K562 (cell line): ENCODE data around the gene APC2. TPM values are rescaled to one million over a fixed set of nuclear protein-coding genes. Genes with fewer than 3 reads are reported as not detected.
A peak's percentile ranks its signal among the peaks of the same experiment; 100 is the strongest.

ENCODE experiments used
- ARID1B ChIP-seq: fragments of 450-650 bp; IDR thresholded peaks from 2 replicates; pipeline ENCODE4 v1.6.1; 2016; ENCODE audit warnings: antibody characterized with exemption, mild to moderate bottlenecking, inconsistent platforms
- ETV1 ChIP-seq: fragments of 450-650 bp; conservative IDR thresholded peaks from 2 replicates; pipeline ENCODE4 v1.6.1; 2016; ENCODE audit warnings: missing genetic modification characterization, control low read depth, low read depth, missing compliant biosample characterization
- FIP1L1 ChIP-seq: fragments of 200-400 bp; formaldehyde crosslinking; IDR thresholded peaks from 2 replicates; pipeline ENCODE4 v1.6.1; 2018; ENCODE audit warnings: mild to moderate bottlenecking, low read depth, low read length; ENCODE audit not compliant: poor library complexity, severe bottlenecking
- FOXM1 ChIP-seq, 2 experiments: fragments of 450-650 bp in 1 of 2; sonication (generic) in 1 of 2; formaldehyde crosslinking in 1 of 2; IDR thresholded peaks; 2 replicates each; pipeline versions ENCODE4 v1.6.1 to v1.9.0; 2017 to 2022; ENCODE audit warnings: low read depth in 2 of 2, mild to moderate bottlenecking in 2 of 2, missing genetic modification reagents in 1 of 2, moderate library complexity in 1 of 2
- GATA2 ChIP-seq: sonication (generic); formaldehyde crosslinking; IDR thresholded peaks from 2 replicates; pipeline ENCODE4 v1.4.0; 2020; ENCODE audit warnings: mild to moderate bottlenecking, missing genetic modification reagents
- HCFC1 ChIP-seq: IDR thresholded peaks from 2 replicates; pipeline ENCODE4 v1.6.1; 2012; ENCODE audit warnings: low read depth, low read length, improper control_type of control experiment
- HDAC1 ChIP-seq, 2 experiments: fragments of 450-650 bp; IDR thresholded peaks; 2 replicates each; pipeline ENCODE4 v1.6.1; 2016 to 2017; ENCODE audit warnings: inconsistent platforms in 1 of 2, mild to moderate bottlenecking in 1 of 2, moderate library complexity in 1 of 2
- MAZ ChIP-seq, 2 experiments: fragments of 450-650 bp in 1 of 2; sonication (generic) in 1 of 2; formaldehyde crosslinking; IDR thresholded peaks in 1 of 2; conservative IDR thresholded peaks in 1 of 2; 2 replicates each; pipeline versions ENCODE4 v1.4.0 to v1.5.0; 2020; ENCODE audit warnings: mild to moderate bottlenecking in 1 of 2, missing genetic modification reagents in 1 of 2
- MITF ChIP-seq: IDR thresholded peaks from 2 replicates; pipeline ENCODE4 v1.6.1; 2014; ENCODE audit warnings: antibody characterized with exemption
- NCOA4 ChIP-seq: fragments of 450-650 bp; IDR thresholded peaks from 2 replicates; pipeline ENCODE4 v1.6.1; 2018; ENCODE audit warnings: mild to moderate bottlenecking; ENCODE audit not compliant: partially characterized antibody
- POLR2G ChIP-seq: fragments of 200-400 bp; formaldehyde crosslinking; IDR thresholded peaks from 2 replicates; pipeline ENCODE4 v1.6.1; 2017; ENCODE audit warnings: low read depth, mild to moderate bottlenecking, antibody characterized with exemption, low read length, moderate library complexity
- TEAD2 ChIP-seq: fragments of 450-650 bp; IDR thresholded peaks from 2 replicates; pipeline ENCODE4 v1.6.1; 2016; ENCODE audit warnings: missing genetic modification characterization, control low read depth, missing compliant biosample characterization
- ZNF3 ChIP-seq: fragments of 250-450 bp; sonication (Bioruptor Pico); IDR thresholded peaks from 2 replicates; pipeline ENCODE4 v1.5.0; 2021; ENCODE audit warnings: mild to moderate bottlenecking, moderate library complexity
- ZNF395 ChIP-seq: fragments of 200-800 bp; sonication (Bioruptor generic); IDR thresholded peaks from 2 replicates; pipeline ENCODE4 v1.6.1; 2017; ENCODE audit warnings: missing genetic modification characterization, missing compliant biosample characterization
- ZNF518B ChIP-seq: fragments of 250-450 bp; sonication (Bioruptor Pico); IDR thresholded peaks from 2 replicates; pipeline ENCODE4 v1.5.0; 2021; ENCODE audit warnings: mild to moderate bottlenecking, moderate library complexity
- polyA plus RNA-seq, 8 experiments: library from polyadenylated mRNA; depleted of rRNA in 4 of 8; stranded (reverse) in 5 of 8; unstranded in 3 of 8; fragments of >200 nt; fragmentation: Nextera tagmentation in 2 of 8; fragmentation: Illumina TruSeq in 1 of 8; extraction: Ambion mirVana in 2 of 8; extraction: Trizol in 1 of 8; gene quantifications; 2 replicates each; pipeline versions ENCODE4 v1.2.1 to v1.2.3, GENCODE V29; 2011 to 2014; ENCODE audit warnings: inconsistent platforms in 1 of 8, missing spikeins in 1 of 8
- total RNA-seq, 7 experiments: library from RNA; depleted of rRNA in 6 of 7; stranded (reverse); fragments of >200 nt in 6 of 7; fragmentation: Illumina TruSeq in 2 of 7; extraction: Trizol in 2 of 7; gene quantifications; 2 replicates each; pipeline versions ENCODE4 v1.2.1 to v1.2.3, GENCODE V29; 2011 to 2021; ENCODE audit warnings: low replicate concordance in 1 of 7
- TF ChIP-seq, protein P1 (sequence below), 2 experiments: fragments of 450-650 bp in 1 of 2; IDR thresholded peaks; 2 replicates each; pipeline ENCODE4 v1.6.1; 2011 to 2017; ENCODE audit warnings: low read depth in 2 of 2, antibody characterized with exemption in 1 of 2, borderline replicate concordance in 1 of 2, low read length in 1 of 2, mild to moderate bottlenecking in 1 of 2, mixed read lengths in 1 of 2; ENCODE audit not compliant: control insufficient read depth in 1 of 2

Gene APC2
- total and polyA plus RNA-seq, 9 of the 15 experiments (the other 6 are each of a cell fraction or from before 2014, with no cell fraction given) = 0.01 to 0.40 (median 0.05) TPM; not detected in 3

DNA sequence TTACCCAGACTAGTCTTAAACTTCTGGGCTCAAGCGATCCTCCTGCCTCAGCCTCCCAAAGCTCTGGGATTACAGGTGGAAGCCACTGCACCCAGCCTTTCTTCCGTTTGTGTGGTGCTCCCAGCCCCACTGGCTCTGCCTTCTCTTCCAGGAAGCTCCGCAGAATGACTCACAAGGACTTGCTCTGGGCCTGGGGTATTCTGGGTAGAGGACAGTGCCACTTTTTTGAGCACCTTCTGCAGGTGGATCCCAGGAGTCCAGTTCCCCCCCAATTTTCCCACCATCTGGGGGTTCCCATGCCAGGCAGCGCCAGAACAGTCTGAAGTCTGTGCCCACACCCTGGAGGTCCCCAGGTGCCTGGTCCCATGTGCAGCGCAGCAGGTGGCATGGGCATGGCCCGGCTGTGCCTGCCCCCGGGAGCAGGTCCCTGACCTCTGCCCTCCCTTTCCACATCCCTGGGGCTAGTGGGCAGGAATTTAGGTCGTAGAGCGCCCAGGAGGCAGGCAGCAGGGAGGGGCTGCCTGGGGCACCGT, 42.6 kb downstream of the APC2 start (continued):
- TF ChIP-seq ZNF3 (CRISPR knock-in tag) (no peak), ARID1B (peak; percentile 8; the same call in 1 of the 2 replicates), MITF (no peak), ZNF395 (CRISPR knock-in tag) (peak; percentile 52; the same call in 1 of the 2 replicates), POLR2G (0 out of 2 replicates have a peak, but pooled peaks have one; percentile 25), ZNF518B (CRISPR knock-in tag) (no peak), NCOA4 (no peak), FOXM1 (IDR thresholded peaks at IDR 0.05; ENCODE audit: low read depth) (no peak), FOXM1 (CRISPR knock-in tag; IDR thresholded peaks at IDR 0.05; ENCODE audit: low read depth) (no peak), TEAD2 (tag) (no peak), FIP1L1 (no peak), HCFC1 (no peak), GATA2 (CRISPR knock-in tag) (no peak), MAZ (CRISPR knock-in tag; conservative IDR thresholded peaks at IDR 0.05 in 1 of 2, IDR thresholded peaks at IDR 0.05 in 1 of 2) (peak in 1 of 2 experiments; percentile 35; a peak in 1 of 4 replicates), ETV1 (no peak), HDAC1 (IDR thresholded peaks at IDR 0.05) (no peak)
- TF ChIP-seq, protein P1, sequence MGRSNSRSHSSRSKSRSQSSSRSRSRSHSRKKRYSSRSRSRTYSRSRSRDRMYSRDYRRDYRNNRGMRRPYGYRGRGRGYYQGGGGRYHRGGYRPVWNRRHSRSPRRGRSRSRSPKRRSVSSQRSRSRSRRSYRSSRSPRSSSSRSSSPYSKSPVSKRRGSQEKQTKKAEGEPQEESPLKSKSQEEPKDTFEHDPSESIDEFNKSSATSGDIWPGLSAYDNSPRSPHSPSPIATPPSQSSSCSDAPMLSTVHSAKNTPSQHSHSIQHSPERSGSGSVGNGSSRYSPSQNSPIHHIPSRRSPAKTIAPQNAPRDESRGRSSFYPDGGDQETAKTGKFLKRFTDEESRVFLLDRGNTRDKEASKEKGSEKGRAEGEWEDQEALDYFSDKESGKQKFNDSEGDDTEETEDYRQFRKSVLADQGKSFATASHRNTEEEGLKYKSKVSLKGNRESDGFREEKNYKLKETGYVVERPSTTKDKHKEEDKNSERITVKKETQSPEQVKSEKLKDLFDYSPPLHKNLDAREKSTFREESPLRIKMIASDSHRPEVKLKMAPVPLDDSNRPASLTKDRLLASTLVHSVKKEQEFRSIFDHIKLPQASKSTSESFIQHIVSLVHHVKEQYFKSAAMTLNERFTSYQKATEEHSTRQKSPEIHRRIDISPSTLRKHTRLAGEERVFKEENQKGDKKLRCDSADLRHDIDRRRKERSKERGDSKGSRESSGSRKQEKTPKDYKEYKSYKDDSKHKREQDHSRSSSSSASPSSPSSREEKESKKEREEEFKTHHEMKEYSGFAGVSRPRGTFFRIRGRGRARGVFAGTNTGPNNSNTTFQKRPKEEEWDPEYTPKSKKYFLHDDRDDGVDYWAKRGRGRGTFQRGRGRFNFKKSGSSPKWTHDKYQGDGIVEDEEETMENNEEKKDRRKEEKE (IDR thresholded peaks at IDR 0.05; ENCODE audit: borderline replicate concordance in 1 of 2, control insufficient read depth in 1 of 2, low read depth in 2 of 2, low read length in 1 of 2) = no peak
